HEK293 (cell line): Measurements from ENCODE around the gene GALNT16.

ENCODE experiments used
- BCL11A ChIP-seq: fragments of 450-650 bp; formaldehyde crosslinking; IDR thresholded peaks from 2 replicates; pipeline ENCODE4 v1.5.1; 2016; ENCODE audit warnings: low read depth, missing biosample characterization, missing genetic modification characterization
- CTCF ChIP-seq: fragments of 450-650 bp; formaldehyde crosslinking; IDR thresholded peaks from 2 replicates; pipeline ENCODE4 v1.5.1; 2016; ENCODE audit warnings: missing biosample characterization, missing genetic modification characterization
- EGR2 ChIP-seq: fragments of 450-650 bp; formaldehyde crosslinking; IDR thresholded peaks from 2 replicates; pipeline ENCODE4 v1.5.1; 2016; ENCODE audit warnings: low read depth, missing biosample characterization, missing genetic modification characterization
- GLI4 ChIP-seq: fragments of 450-650 bp; formaldehyde crosslinking; IDR thresholded peaks from 2 replicates; pipeline ENCODE4 v1.5.1; 2016; ENCODE audit warnings: missing biosample characterization, missing genetic modification characterization
- HOXD13 ChIP-seq: sonication (generic); formaldehyde crosslinking; IDR thresholded peaks from 2 replicates; pipeline ENCODE4 v1.8.0; 2022; ENCODE audit warnings: missing genetic modification reagents, borderline replicate concordance
- ZBTB7A ChIP-seq: fragments of 450-650 bp; formaldehyde crosslinking; IDR thresholded peaks from 2 replicates; pipeline ENCODE4 v1.5.1; 2016; ENCODE audit warnings: low read depth, missing biosample characterization, missing genetic modification characterization
- ZNF292 ChIP-seq: fragments of 450-650 bp; formaldehyde crosslinking; IDR thresholded peaks from 2 replicates; pipeline ENCODE4 v1.5.1; 2016; ENCODE audit warnings: low read depth, missing biosample characterization, missing genetic modification characterization, borderline replicate concordance
- ZNF354C ChIP-seq: fragments of 450-650 bp; formaldehyde crosslinking; IDR thresholded peaks from 2 replicates; pipeline ENCODE4 v1.5.1; 2016; ENCODE audit warnings: missing biosample characterization, missing genetic modification characterization, low read depth, borderline replicate concordance
- ZNF777 ChIP-seq: fragments of 450-650 bp; formaldehyde crosslinking; IDR thresholded peaks from 2 replicates; pipeline ENCODE4 v1.5.1; 2017; ENCODE audit warnings: missing biosample characterization, missing genetic modification characterization, borderline replicate concordance

GRCh38 chr14:69281450-69282169 lies 21.7 kb downstream of the GALNT16 start:
- no peak for TF ChIP-seq CTCF
- no peak for TF ChIP-seq BCL11A (tag by site-specific recombination)
- TF ChIP-seq EGR2 = no peak
- no peak for TF ChIP-seq ZBTB7A
- no peak for TF ChIP-seq GLI4 (tag by site-specific recombination)
- TF ChIP-seq ZNF354C (tag by site-specific recombination) = no peak
- TF ChIP-seq ZNF292 (tag by site-specific recombination) = no peak
- no peak for TF ChIP-seq ZNF777 (tag by site-specific recombination)
- no peak for TF ChIP-seq HOXD13 (CRISPR knock-in tag)
